ENCODE results near the gene EML2. TPM values are rescaled to one million over a fixed set of nuclear protein-coding genes. Genes with fewer than 3 reads are reported as not detected.

Gene EML2
- total RNA-seq, 1 experiment from 2014 or later = 33.9 TPM

- no peaks in the 10 kb centered on the region; the same call in 1 of the 2 replicates for H3K4me1 ChIP-seq
- peaks cover 2% of the 10 kb centered on the region; the same call in 1 of the 2 replicates for H3K27me3 ChIP-seq (replicated peaks; ENCODE audit: control insufficient read depth, insufficient read depth, low read length)
- H3K9me3 ChIP-seq = no peaks in the 10 kb centered on the region
- ChIA-PET CTCF (interaction anchor here (1.8 to 1.9 kb wide), 2 partner anchors 15 to 42 kb away, joined by 3 to 9 read pairs; no protein-coding TSS in a partner anchor), POLR2A (no interaction called here)
- intact Hi-C loops (cut with micrococcal nuclease; ENCODE audit: unreplicated experiment) = no loop called here
- Mint-ChIP-seq H3K9me3 (ENCODE audit: unreplicated experiment) (no peaks in the 10 kb centered on the region), H3K4me3 (ENCODE audit: unreplicated experiment) (no peak overlapping the region), H3K27ac (ENCODE audit: unreplicated experiment) (no peak overlapping the region), H3K4me1 (ENCODE audit: low read depth, unreplicated experiment) (peaks cover 19% of the 10 kb centered on the region), H3K27me3 (ENCODE audit: insufficient read depth, unreplicated experiment) (peaks cover 46% of the 10 kb centered on the region), H3K36me3 (ENCODE audit: insufficient read depth, unreplicated experiment) (peaks cover 8% of the 10 kb centered on the region)
- no peak for TF ChIP-seq CTCF (IDR thresholded peaks at IDR 0.05; ENCODE audit: insufficient read depth in 1 of 2, low read depth in 1 of 2, low read length in 1 of 2, severe bottlenecking in 1 of 2, unreplicated experiment in 1 of 2)
- BruUV-seq (replicated peaks) = no TSS peak
- H3K4me3 ChIP-seq (ENCODE audit: low read depth, low read length) = no peak overlapping the region
- no peak for DNase-seq
- H3K36me3 ChIP-seq (ENCODE audit: control insufficient read depth, insufficient read depth, low read length) = no peaks in the 10 kb centered on the region
These were observed 39.9 kb downstream of the EML2 start for GRCh38 chr19:45599286-45599685.

GRCh38 chr19:45598267-45599001 is 40.8 kb downstream of the EML2 start:
- CTCF ChIA-PET = interaction anchor here (1.8 to 1.9 kb wide), 2 partner anchors 14 to 43 kb away, joined by 3 to 9 read pairs; no protein-coding TSS in a partner anchor
- no TSS peak for BruUV-seq (replicated peaks)
- Histone ChIP-seq H3K9me3 (no peaks in the 10 kb centered on the region), H3K27me3 (replicated peaks; ENCODE audit: control insufficient read depth, insufficient read depth, low read length) (peaks cover 2% of the 10 kb centered on the region; the same call in 1 of the 2 replicates), H3K36me3 (ENCODE audit: control insufficient read depth, insufficient read depth, low read length) (no peaks in the 10 kb centered on the region), H3K4me3 (ENCODE audit: low read depth, low read length) (no peak overlapping the region), H3K4me1 (no peaks in the 10 kb centered on the region; the same call in 1 of the 2 replicates)
- Mint-ChIP-seq H3K4me1 (ENCODE audit: low read depth, unreplicated experiment) (peaks cover 19% of the 10 kb centered on the region), H3K27ac (ENCODE audit: unreplicated experiment) (no peak overlapping the region), H3K36me3 (ENCODE audit: insufficient read depth, unreplicated experiment) (peaks cover 8% of the 10 kb centered on the region), H3K27me3 (ENCODE audit: insufficient read depth, unreplicated experiment) (peaks cover 46% of the 10 kb centered on the region), H3K4me3 (ENCODE audit: unreplicated experiment) (no peak overlapping the region), H3K9me3 (ENCODE audit: unreplicated experiment) (no peaks in the 10 kb centered on the region)
- no peak for TF ChIP-seq CTCF (IDR thresholded peaks at IDR 0.05; ENCODE audit: insufficient read depth in 1 of 2, low read depth in 1 of 2, low read length in 1 of 2, severe bottlenecking in 1 of 2, unreplicated experiment in 1 of 2)
- no peak for DNase-seq
- POLR2A ChIA-PET = no interaction called here
- intact Hi-C loops (cut with micrococcal nuclease; ENCODE audit: unreplicated experiment) = no loop called here

GRCh38 chr19:45597425-45598111 is 41.6 kb downstream of the EML2 start:
- no TSS peak for BruUV-seq (replicated peaks)
- ChIA-PET POLR2A (no interaction called here), CTCF (interaction anchor here (1.8 to 1.9 kb wide), 2 partner anchors 13 to 44 kb away, joined by 3 to 9 read pairs; no protein-coding TSS in a partner anchor)
- no peak for DNase-seq
- Histone ChIP-seq H3K36me3 (ENCODE audit: control insufficient read depth, insufficient read depth, low read length) (no peaks in the 10 kb centered on the region), H3K4me3 (ENCODE audit: low read depth, low read length) (no peak overlapping the region), H3K9me3 (no peaks in the 10 kb centered on the region), H3K27me3 (replicated peaks; ENCODE audit: control insufficient read depth, insufficient read depth, low read length) (peaks cover 2% of the 10 kb centered on the region; the same call in 1 of the 2 replicates), H3K4me1 (no peaks in the 10 kb centered on the region; the same call in 1 of the 2 replicates)
- no peak for TF ChIP-seq CTCF (IDR thresholded peaks at IDR 0.05; ENCODE audit: insufficient read depth in 1 of 2, low read depth in 1 of 2, low read length in 1 of 2, severe bottlenecking in 1 of 2, unreplicated experiment in 1 of 2)
- Mint-ChIP-seq H3K27ac (ENCODE audit: unreplicated experiment) (no peak overlapping the region), H3K9me3 (ENCODE audit: unreplicated experiment) (no peaks in the 10 kb centered on the region), H3K36me3 (ENCODE audit: insufficient read depth, unreplicated experiment) (peaks cover 8% of the 10 kb centered on the region), H3K4me1 (ENCODE audit: low read depth, unreplicated experiment) (peaks cover 15% of the 10 kb centered on the region), H3K27me3 (ENCODE audit: insufficient read depth, unreplicated experiment) (peaks cover 45% of the 10 kb centered on the region), H3K4me3 (ENCODE audit: unreplicated experiment) (no peak overlapping the region)
- intact Hi-C loops (cut with micrococcal nuclease; ENCODE audit: unreplicated experiment) = no loop called here
